ENCODE results near the gene NDUFS8. TPM values are rescaled to one million over a fixed set of nuclear protein-coding genes. Genes with fewer than 3 reads are reported as not detected.
A peak's percentile ranks its signal among the peaks of the same experiment; 100 is the strongest.

Gene NDUFS8
- total RNA-seq, 2 donors from 2014 or later = 150 to 168 TPM

GRCh38 chr11:68071281-68072048, 41.0 kb downstream of the NDUFS8 start:
- Histone ChIP-seq H3K4me1 (ENCODE audit: control insufficient read depth, insufficient read depth, low read length) (no peaks in the 10 kb centered on the region), H3K27me3 (ENCODE audit: control insufficient read depth, insufficient read depth, low read length, poor library complexity, severe bottlenecking) (no peaks in the 10 kb centered on the region), H3K4me3 (ENCODE audit: low read length) (no peak overlapping the region), H3K36me3 (ENCODE audit: control insufficient read depth, insufficient read depth, low read length) (peaks cover 85% of the 10 kb centered on the region), H3K9me3 (ENCODE audit: control insufficient read depth, low read length) (no peaks in the 10 kb centered on the region), H3K27ac (ENCODE audit: low read depth, low read length) (no peak overlapping the region), H3K9ac (ENCODE audit: extremely low read depth, low read length, poor library complexity, severe bottlenecking) (no peak overlapping the region)
- 96% methylated on average over 3 of the region's 3 CpGs for WGBS, 2 experiments (ENCODE audit: insufficient coverage in 1 of 2, insufficient read length in 1 of 2)
- Mint-ChIP-seq H3K36me3 (ENCODE audit: low read depth) (peaks cover 67% of the 10 kb centered on the region), H3K4me1 (no peaks in the 10 kb centered on the region), H3K27me3 (ENCODE audit: insufficient read depth) (no peaks in the 10 kb centered on the region), H3K9me3 (no peaks in the 10 kb centered on the region), H3K27ac (no peak overlapping the region), H3K4me3 (no peak overlapping the region)
- no peak for DNase-seq
- TF ChIP-seq CTCF (conservative IDR thresholded peaks at IDR 0.05) = no peak

GRCh38 chr11:68074584-68075352, 44.3 kb downstream of the NDUFS8 start:
- DNase-seq = no peak
- Histone ChIP-seq H3K4me1 (ENCODE audit: control insufficient read depth, insufficient read depth, low read length) (no peaks in the 10 kb centered on the region), H3K27me3 (ENCODE audit: control insufficient read depth, insufficient read depth, low read length, poor library complexity, severe bottlenecking) (no peaks in the 10 kb centered on the region), H3K9me3 (ENCODE audit: control insufficient read depth, low read length) (no peaks in the 10 kb centered on the region), H3K9ac (ENCODE audit: extremely low read depth, low read length, poor library complexity, severe bottlenecking) (no peak overlapping the region), H3K4me3 (ENCODE audit: low read length) (no peak overlapping the region), H3K36me3 (ENCODE audit: control insufficient read depth, insufficient read depth, low read length) (peaks cover 65% of the 10 kb centered on the region), H3K27ac (ENCODE audit: low read depth, low read length) (no peak overlapping the region)
- H3K27ac Mint-ChIP-seq = no peak overlapping the region
- H3K9me3 Mint-ChIP-seq = no peaks in the 10 kb centered on the region
- peaks cover 2% of the 10 kb centered on the region for H3K4me1 Mint-ChIP-seq
- WGBS, 2 experiments (ENCODE audit: insufficient coverage in 1 of 2, insufficient read length in 1 of 2) = 94% methylated on average over 7 to 9 of the region's 10 CpGs
- no peak overlapping the region for H3K4me3 Mint-ChIP-seq
- TF ChIP-seq CTCF (conservative IDR thresholded peaks at IDR 0.05) = no peak
- H3K36me3 Mint-ChIP-seq (ENCODE audit: low read depth) = peaks cover 60% of the 10 kb centered on the region
- H3K27me3 Mint-ChIP-seq (ENCODE audit: insufficient read depth) = no peaks in the 10 kb centered on the region

- H3K9me3 Mint-ChIP-seq = no peaks in the 10 kb centered on the region
These were observed 46.0 kb downstream of the NDUFS8 start for GRCh38 chr11:68076371-68077042.

More at GRCh38 chr11:68076371-68077042, 46.0 kb downstream of the NDUFS8 start:
- peak; percentile 36 for TF ChIP-seq CTCF (conservative IDR thresholded peaks at IDR 0.05)
- DNase-seq = no peak
- no peak overlapping the region for H3K4me3 Mint-ChIP-seq
- no peak overlapping the region for H3K9ac ChIP-seq (ENCODE audit: extremely low read depth, low read length, poor library complexity, severe bottlenecking)
- H3K27ac ChIP-seq (ENCODE audit: low read depth, low read length) = no peak overlapping the region
- H3K9me3 ChIP-seq (ENCODE audit: control insufficient read depth, low read length) = no peaks in the 10 kb centered on the region
- H3K4me1 Mint-ChIP-seq = peaks cover 2% of the 10 kb centered on the region
- no peaks in the 10 kb centered on the region for H3K4me1 ChIP-seq (ENCODE audit: control insufficient read depth, insufficient read depth, low read length)
- no peak overlapping the region for H3K4me3 ChIP-seq (ENCODE audit: low read length)
- H3K36me3 ChIP-seq (ENCODE audit: control insufficient read depth, insufficient read depth, low read length) = peaks cover 62% of the 10 kb centered on the region
- H3K27me3 Mint-ChIP-seq (ENCODE audit: insufficient read depth) = no peaks in the 10 kb centered on the region
- 94% methylated on average over 9 to 10 of the region's 11 CpGs for WGBS, 2 experiments (ENCODE audit: insufficient coverage in 1 of 2, insufficient read length in 1 of 2)
- H3K27ac Mint-ChIP-seq = peak overlapping the region; percentile 31
- H3K36me3 Mint-ChIP-seq (ENCODE audit: low read depth) = peaks cover 58% of the 10 kb centered on the region
- no peaks in the 10 kb centered on the region for H3K27me3 ChIP-seq (ENCODE audit: control insufficient read depth, insufficient read depth, low read length, poor library complexity, severe bottlenecking)
